Activated B cell treated with CpG ODN at 0.5 μM for 24 hours (primary cell): ENCODE data around the gene SEPTIN5. TPM values are rescaled to one million over a fixed set of nuclear protein-coding genes. Genes with fewer than 3 reads are reported as not detected.

Source experiments
- ATAC-seq: fragments of 200-7000 bp; cut with Tn5 transposase; one replicate; pipeline ENCODE4 v1.10.0; 2021; ENCODE audit warnings: low read depth, mild to moderate bottlenecking, moderate library complexity
- CTCF ChIA-PET: fragments of 350-600 bp; sonication (Branson Sonifier 250); formaldehyde crosslinking; loops from one replicate; lab custom pipeline; 2021; ENCODE audit warnings: antibody characterized with exemption; lab: Charles Lee
- POLR2A ChIA-PET: fragments of 350-600 bp; sonication (Branson Sonifier 250); formaldehyde crosslinking; loops from one replicate; lab custom pipeline; 2021; ENCODE audit warnings: antibody characterized with exemption; lab: Charles Lee
- DNase-seq: peaks from one replicate; pipeline ENCODE4 v3.0.0; 2022
- H3K27ac Mint-ChIP-seq: one replicate; pipeline ENCODE4 v1.8.0; 2020; ENCODE audit warnings: mixed read lengths
- H3K27me3 Mint-ChIP-seq: one replicate; pipeline ENCODE4 v1.8.0; 2021; ENCODE audit warnings: mixed read lengths
- H3K36me3 Mint-ChIP-seq: one replicate; pipeline ENCODE4 v1.8.0; 2021; ENCODE audit warnings: low read depth, mixed read lengths
- H3K4me1 Mint-ChIP-seq: one replicate; pipeline ENCODE4 v1.8.0; 2021; ENCODE audit warnings: mixed read lengths
- H3K4me3 Mint-ChIP-seq: one replicate; pipeline ENCODE4 v1.8.0; 2020; ENCODE audit warnings: mild to moderate bottlenecking, mixed read lengths
- H3K9me3 Mint-ChIP-seq: one replicate; pipeline ENCODE4 v1.8.0; 2020; ENCODE audit warnings: mixed read lengths
- intact Hi-C: fragments of 100-400 bp; cut with micrococcal nuclease; formaldehyde crosslinking; loops from one replicate; pipeline ENCODE4 v1.15.1; 2024
- total RNA-seq: library from RNA; stranded (reverse); gene quantifications from 2 replicates; pipeline ENCODE4 v1.2.3, GENCODE V29; 2022
- TF ChIP-seq, protein P1 (sequence below): fragments of 200-600 bp; IDR thresholded peaks from one replicate; pipeline ENCODE4 v1.8.0; 2022; ENCODE audit warnings: antibody characterized with exemption, mild to moderate bottlenecking

SEPTIN5 gene
- total RNA-seq, 1 donor from 2014 or later = not detected

- CTCF ChIA-PET = no interaction called here
Measured at GRCh38 chr22:19713650-19714311, 522 bp upstream of the SEPTIN5 start.

GRCh38 chr22:19715188-19715930 lies 1.1 kb downstream of the SEPTIN5 start:
- no peak for DNase-seq
- intact Hi-C loops = loop anchor here (5.0 kb wide), 1 partner anchor 238 kb away; the partner anchor contains the start of genes CDC45 and UFD1
- POLR2A ChIA-PET = no interaction called here
- Mint-ChIP-seq H3K4me3 (peak overlapping the region; percentile 68), H3K27me3 (peaks cover 29% of the 10 kb centered on the region), H3K27ac (no peak overlapping the region), H3K36me3 (no peaks in the 10 kb centered on the region), H3K4me1 (peaks cover 11% of the 10 kb centered on the region), H3K9me3 (no peaks in the 10 kb centered on the region)
- CTCF ChIA-PET = no interaction called here
- TF ChIP-seq, protein P1, sequence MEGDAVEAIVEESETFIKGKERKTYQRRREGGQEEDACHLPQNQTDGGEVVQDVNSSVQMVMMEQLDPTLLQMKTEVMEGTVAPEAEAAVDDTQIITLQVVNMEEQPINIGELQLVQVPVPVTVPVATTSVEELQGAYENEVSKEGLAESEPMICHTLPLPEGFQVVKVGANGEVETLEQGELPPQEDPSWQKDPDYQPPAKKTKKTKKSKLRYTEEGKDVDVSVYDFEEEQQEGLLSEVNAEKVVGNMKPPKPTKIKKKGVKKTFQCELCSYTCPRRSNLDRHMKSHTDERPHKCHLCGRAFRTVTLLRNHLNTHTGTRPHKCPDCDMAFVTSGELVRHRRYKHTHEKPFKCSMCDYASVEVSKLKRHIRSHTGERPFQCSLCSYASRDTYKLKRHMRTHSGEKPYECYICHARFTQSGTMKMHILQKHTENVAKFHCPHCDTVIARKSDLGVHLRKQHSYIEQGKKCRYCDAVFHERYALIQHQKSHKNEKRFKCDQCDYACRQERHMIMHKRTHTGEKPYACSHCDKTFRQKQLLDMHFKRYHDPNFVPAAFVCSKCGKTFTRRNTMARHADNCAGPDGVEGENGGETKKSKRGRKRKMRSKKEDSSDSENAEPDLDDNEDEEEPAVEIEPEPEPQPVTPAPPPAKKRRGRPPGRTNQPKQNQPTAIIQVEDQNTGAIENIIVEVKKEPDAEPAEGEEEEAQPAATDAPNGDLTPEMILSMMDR = no peak
- ATAC-seq = no peak

More at GRCh38 chr22:19713650-19714311, 522 bp upstream of the SEPTIN5 start:
- Mint-ChIP-seq H3K27ac (no peak overlapping the region), H3K4me1 (peaks cover 6% of the 10 kb centered on the region), H3K36me3 (no peaks in the 10 kb centered on the region), H3K4me3 (peak overlapping the region; percentile 67), H3K27me3 (peaks cover 21% of the 10 kb centered on the region), H3K9me3 (no peaks in the 10 kb centered on the region)
- TF ChIP-seq, protein P1 = no peak
- ATAC-seq (no peak), DNase-seq (no peak)
- POLR2A ChIA-PET = no interaction called here
- intact Hi-C loops = no loop called here

- ChIA-PET POLR2A (no interaction called here), CTCF (no interaction called here)
- peaks cover 11% of the 10 kb centered on the region for H3K4me1 Mint-ChIP-seq
- ATAC-seq = no peak
- no peak overlapping the region for H3K27ac Mint-ChIP-seq
- TF ChIP-seq, protein P1 = no peak
- DNase-seq = no peak
- peaks cover 38% of the 10 kb centered on the region for H3K27me3 Mint-ChIP-seq
- H3K4me3 Mint-ChIP-seq = peak overlapping the region; percentile 15
- intact Hi-C loops = loop anchor here (5.0 kb wide), 1 partner anchor 239 kb away; the partner anchor contains the start of genes CDC45 and UFD1
- no peaks in the 10 kb centered on the region for H3K36me3 Mint-ChIP-seq
- H3K9me3 Mint-ChIP-seq = no peaks in the 10 kb centered on the region
Measured at GRCh38 chr22:19716041-19716828, 1.9 kb downstream of the SEPTIN5 start.

DNA sequence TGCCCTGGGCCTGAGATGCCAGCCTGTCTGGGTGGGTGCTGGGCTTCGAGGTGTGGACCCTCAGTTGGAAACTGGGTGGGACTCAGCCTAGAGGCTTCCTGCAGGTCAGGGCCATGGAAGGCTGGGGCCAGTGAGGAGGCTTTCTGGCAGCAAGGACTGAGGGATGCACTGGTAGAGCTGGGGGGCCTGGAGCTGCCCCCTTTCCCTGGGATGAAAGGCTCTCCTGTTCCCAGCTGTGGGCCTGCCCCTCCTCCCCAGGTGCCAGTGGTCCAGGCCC lies 2.5 kb downstream of the SEPTIN5 start:
- ChIA-PET CTCF (no interaction called here), POLR2A (no interaction called here)
- intact Hi-C loops = loop anchor here (5.0 kb wide), 1 partner anchor 239 kb away; the partner anchor contains the start of genes CDC45 and UFD1
- Mint-ChIP-seq H3K9me3 (no peaks in the 10 kb centered on the region), H3K4me3 (peak overlapping the region; percentile 15), H3K36me3 (no peaks in the 10 kb centered on the region), H3K4me1 (peaks cover 11% of the 10 kb centered on the region), H3K27ac (no peak overlapping the region), H3K27me3 (peaks cover 43% of the 10 kb centered on the region)
- TF ChIP-seq, protein P1 = no peak
- ATAC-seq (no peak), DNase-seq (no peak)
